Immature natural killer cell (primary cell): ENCODE measurements around the gene BRIX1. TPM values are rescaled to one million over a fixed set of nuclear protein-coding genes. Genes with fewer than 3 reads are reported as not detected.
A peak's percentile ranks its signal among the peaks of the same experiment; 100 is the strongest.

Source experiments
- DNase-seq, 3 donors: peaks; one replicate each; pipeline ENCODE4 v3.0.0; 2022; ENCODE audit warnings: mixed read lengths in 1 of 3
- H3K27ac Mint-ChIP-seq, 6 donors: one replicate each; pipeline ENCODE4 v1.8.0; 2020; ENCODE audit warnings: mixed read lengths in 6 of 6, mild to moderate bottlenecking in 5 of 6, inconsistent platforms in 4 of 6, moderate library complexity in 3 of 6
- H3K27me3 Mint-ChIP-seq, 3 donors: one replicate each; pipeline ENCODE4 v1.8.0; 2020 to 2021; ENCODE audit warnings: low read depth in 3 of 3, mild to moderate bottlenecking in 3 of 3, mixed read lengths in 3 of 3, moderate library complexity in 3 of 3, inconsistent platforms in 1 of 3
- H3K36me3 Mint-ChIP-seq, 3 donors: one replicate each; pipeline ENCODE4 v1.8.0; 2020; ENCODE audit warnings: mixed read lengths in 3 of 3, inconsistent platforms in 2 of 3, mild to moderate bottlenecking in 2 of 3
- H3K4me1 Mint-ChIP-seq, 2 donors: one replicate each; pipeline ENCODE4 v1.8.0; 2020; ENCODE audit warnings: inconsistent platforms in 2 of 2, mild to moderate bottlenecking in 2 of 2, mixed read lengths in 2 of 2, moderate library complexity in 1 of 2
- H3K4me3 Mint-ChIP-seq, 5 donors: one replicate each; pipeline ENCODE4 v1.8.0; 2020; ENCODE audit warnings: mild to moderate bottlenecking in 5 of 5, mixed read lengths in 5 of 5, inconsistent platforms in 3 of 5, moderate library complexity in 3 of 5
- H3K9me3 Mint-ChIP-seq, 6 donors: one replicate each; pipeline ENCODE4 v1.8.0; 2020; ENCODE audit warnings: mild to moderate bottlenecking in 6 of 6, mixed read lengths in 6 of 6, inconsistent platforms in 4 of 6, moderate library complexity in 3 of 6
- polyA plus RNA-seq, 3 donors: library from polyadenylated mRNA; unstranded; fragments of 300-500 nt; fragmentation: Illumina TruSeq; gene quantifications; one replicate each; pipeline ENCODE4 v1.2.3, GENCODE V29; 2021

Gene BRIX1
- polyA plus RNA-seq = 10 to 100 TPM; 29.7 to 43.1 (median 32.4) TPM

GRCh38 chr5:34915139-34915855 is at the start of gene BRIX1, which contains the start of gene RAD1:
TSS of gene BRIX1 (plus strand) at chr5:34915711. CDS start at chr5:34915739, 28 bp downstream.
TSS of gene RAD1 (minus strand) at chr5:34915504. CDS start at chr5:34914892, 612 bp downstream.
- no peaks in the 10 kb centered on the region for H3K9me3 Mint-ChIP-seq
- H3K4me1 Mint-ChIP-seq = peaks cover 23 to 31% of the 10 kb centered on the region in 2 donors
- peak within 1 kb of the TSS in 1 of 5 donors; percentile 64 for H3K4me3 Mint-ChIP-seq
- H3K27ac Mint-ChIP-seq = peak within 1 kb of the TSS in 4 of 6 donors; percentile 46 to 67 (median 54)
- H3K27me3 Mint-ChIP-seq = no peaks in the 10 kb centered on the region
- H3K36me3 Mint-ChIP-seq = peaks cover 0 to 19% (median 17%) of the 10 kb centered on the region in 3 donors
- peak; percentile 94 to 96 (median 95) for DNase-seq

DNA sequence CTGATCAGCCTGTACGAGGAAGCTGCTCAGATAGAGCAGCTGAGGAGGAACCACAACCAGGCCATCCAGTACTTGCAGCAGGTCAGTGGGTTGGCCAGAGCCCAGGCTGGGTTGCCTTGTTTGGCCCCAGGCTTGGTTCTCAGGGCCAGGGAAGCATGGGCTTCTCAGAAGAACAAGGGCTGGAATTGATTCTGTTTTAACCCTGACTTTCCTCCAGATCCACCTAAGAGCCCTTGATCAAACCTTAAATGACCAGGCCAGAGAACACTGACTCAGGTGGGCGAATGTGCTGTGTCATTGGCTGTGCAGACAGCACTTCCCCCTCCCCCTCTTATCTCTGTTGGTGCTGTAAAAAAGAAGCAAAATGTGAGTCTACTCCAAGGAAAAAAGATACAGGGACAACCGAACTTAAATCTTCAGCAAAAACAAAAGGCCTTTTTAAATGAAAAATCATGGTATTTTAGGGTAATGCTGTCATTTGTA is 48.5 kb upstream of the BRIX1 start:
- Mint-ChIP-seq H3K4me1 (no peaks in the 10 kb centered on the region), H3K36me3 (no peaks in the 10 kb centered on the region), H3K4me3 (no peak overlapping the region), H3K27me3 (no peaks in the 10 kb centered on the region), H3K9me3 (no peaks in the 10 kb centered on the region), H3K27ac (no peak overlapping the region)
- no peak for DNase-seq

DNA sequence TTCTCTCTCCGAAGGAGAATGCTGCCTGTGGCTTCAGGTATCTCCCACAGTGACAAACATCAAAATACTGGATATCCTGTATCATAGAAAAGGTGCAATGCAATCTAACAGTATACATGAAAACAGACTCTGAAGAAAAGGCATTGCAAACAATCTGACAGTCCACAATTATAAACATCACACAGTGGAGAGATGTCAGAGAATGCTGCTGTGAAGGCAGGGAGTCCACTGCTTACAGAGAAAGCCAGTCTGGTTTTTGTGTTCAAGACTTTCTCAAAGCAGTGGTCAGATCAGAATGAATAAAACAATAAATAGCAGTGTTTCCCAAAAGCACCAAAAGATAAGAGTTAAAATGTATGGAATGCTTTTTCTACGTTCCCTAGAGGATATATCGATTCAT is 47.9 kb upstream of the BRIX1 start:
- Mint-ChIP-seq H3K27ac (no peak overlapping the region), H3K36me3 (no peaks in the 10 kb centered on the region), H3K27me3 (no peaks in the 10 kb centered on the region), H3K9me3 (no peaks in the 10 kb centered on the region), H3K4me3 (no peak overlapping the region), H3K4me1 (no peaks in the 10 kb centered on the region)
- no peak for DNase-seq

GRCh38 chr5:34868791-34869190 is 46.7 kb upstream of the BRIX1 start:
- no peaks in the 10 kb centered on the region for H3K9me3 Mint-ChIP-seq
- no peaks in the 10 kb centered on the region for H3K36me3 Mint-ChIP-seq
- no peaks in the 10 kb centered on the region for H3K4me1 Mint-ChIP-seq
- peaks cover 0 to 4% (median 0%) of the 10 kb centered on the region in 3 donors for H3K27me3 Mint-ChIP-seq
- no peak overlapping the region for H3K27ac Mint-ChIP-seq
- no peak for DNase-seq
- H3K4me3 Mint-ChIP-seq = no peak overlapping the region

GRCh38 chr5:34869256-34869655 is 46.3 kb upstream of the BRIX1 start:
- H3K36me3 Mint-ChIP-seq = no peaks in the 10 kb centered on the region
- H3K4me1 Mint-ChIP-seq = no peaks in the 10 kb centered on the region
- DNase-seq = no peak
- no peak overlapping the region for H3K27ac Mint-ChIP-seq
- H3K9me3 Mint-ChIP-seq = no peaks in the 10 kb centered on the region
- H3K27me3 Mint-ChIP-seq = peaks cover 0 to 4% (median 0%) of the 10 kb centered on the region in 3 donors
- H3K4me3 Mint-ChIP-seq = no peak overlapping the region

DNA sequence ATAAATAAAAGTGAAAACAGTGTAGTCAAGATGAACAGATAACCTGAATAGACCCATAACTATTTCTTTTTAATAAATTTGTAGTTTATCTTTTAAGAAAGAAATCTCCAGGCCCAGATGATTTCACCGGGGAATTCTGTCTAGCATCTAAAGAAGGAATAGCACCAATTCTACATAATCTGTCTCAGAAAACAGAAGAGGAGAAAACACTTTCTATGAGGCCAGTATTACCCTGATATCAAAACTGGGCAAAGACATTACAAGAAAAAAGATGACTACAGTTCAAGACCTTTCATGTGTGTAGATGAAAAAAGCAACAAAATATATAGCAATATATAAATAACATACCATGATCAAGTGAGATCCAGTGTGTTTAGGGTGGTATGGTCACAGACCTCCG is 45.1 kb upstream of the BRIX1 start:
- Mint-ChIP-seq H3K27me3 (peaks cover 0 to 4% (median 0%) of the 10 kb centered on the region in 3 donors), H3K4me3 (no peak overlapping the region), H3K36me3 (no peaks in the 10 kb centered on the region), H3K27ac (no peak overlapping the region), H3K4me1 (no peaks in the 10 kb centered on the region), H3K9me3 (no peaks in the 10 kb centered on the region)
- DNase-seq = no peak

DNA sequence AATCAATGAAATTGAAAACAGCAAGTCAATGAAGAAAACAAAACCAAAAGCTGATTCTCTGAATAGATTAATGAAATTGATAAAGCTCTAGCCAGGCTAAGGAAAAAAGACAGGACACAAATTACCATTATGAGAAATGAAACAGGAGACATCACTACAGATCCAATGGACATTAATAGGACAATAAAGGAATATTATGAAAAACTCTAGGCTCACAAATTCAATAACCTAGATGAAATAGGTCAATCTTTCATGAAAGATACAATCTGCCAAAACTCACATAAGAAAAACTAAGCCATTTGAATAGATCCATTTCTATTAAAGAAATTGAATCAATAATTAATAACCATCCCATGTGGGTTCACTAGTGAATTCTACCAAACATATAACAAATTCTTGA is 39.2 kb upstream of the BRIX1 start:
- no peak for DNase-seq
- peaks cover 0 to 10% (median 3%) of the 10 kb centered on the region in 3 donors for H3K27me3 Mint-ChIP-seq
- no peaks in the 10 kb centered on the region for H3K4me1 Mint-ChIP-seq
- H3K4me3 Mint-ChIP-seq = no peak overlapping the region
- H3K36me3 Mint-ChIP-seq = no peaks in the 10 kb centered on the region
- peaks cover 0 to 5% (median 0%) of the 10 kb centered on the region in 6 donors for H3K9me3 Mint-ChIP-seq
- H3K27ac Mint-ChIP-seq = no peak overlapping the region

DNA sequence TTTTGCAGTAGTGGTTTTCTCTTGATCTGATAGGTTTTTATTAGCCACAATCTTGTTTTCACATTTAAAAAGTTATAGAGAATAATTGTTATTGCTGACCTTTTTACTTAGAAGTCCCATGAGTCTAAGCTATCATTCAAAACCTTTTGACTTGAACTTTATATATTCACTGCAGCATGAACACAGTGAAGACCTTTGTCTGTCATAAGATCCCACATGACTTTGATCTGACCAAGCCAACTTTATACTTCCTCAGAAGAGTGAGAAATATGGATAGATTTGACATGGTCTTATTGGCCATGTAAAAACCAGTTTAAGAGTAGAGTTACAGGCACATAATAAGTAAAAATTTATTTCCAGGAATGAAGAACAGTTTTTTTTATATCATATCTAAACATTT is 34.3 kb upstream of the BRIX1 start:
- H3K9me3 Mint-ChIP-seq = peaks cover 0 to 2% (median 0%) of the 10 kb centered on the region in 6 donors
- H3K27ac Mint-ChIP-seq = no peak overlapping the region
- H3K4me3 Mint-ChIP-seq = no peak overlapping the region
- no peaks in the 10 kb centered on the region for H3K36me3 Mint-ChIP-seq
- DNase-seq = no peak
- H3K4me1 Mint-ChIP-seq = no peaks in the 10 kb centered on the region
- peaks cover 0 to 23% (median 6%) of the 10 kb centered on the region in 3 donors for H3K27me3 Mint-ChIP-seq

DNA sequence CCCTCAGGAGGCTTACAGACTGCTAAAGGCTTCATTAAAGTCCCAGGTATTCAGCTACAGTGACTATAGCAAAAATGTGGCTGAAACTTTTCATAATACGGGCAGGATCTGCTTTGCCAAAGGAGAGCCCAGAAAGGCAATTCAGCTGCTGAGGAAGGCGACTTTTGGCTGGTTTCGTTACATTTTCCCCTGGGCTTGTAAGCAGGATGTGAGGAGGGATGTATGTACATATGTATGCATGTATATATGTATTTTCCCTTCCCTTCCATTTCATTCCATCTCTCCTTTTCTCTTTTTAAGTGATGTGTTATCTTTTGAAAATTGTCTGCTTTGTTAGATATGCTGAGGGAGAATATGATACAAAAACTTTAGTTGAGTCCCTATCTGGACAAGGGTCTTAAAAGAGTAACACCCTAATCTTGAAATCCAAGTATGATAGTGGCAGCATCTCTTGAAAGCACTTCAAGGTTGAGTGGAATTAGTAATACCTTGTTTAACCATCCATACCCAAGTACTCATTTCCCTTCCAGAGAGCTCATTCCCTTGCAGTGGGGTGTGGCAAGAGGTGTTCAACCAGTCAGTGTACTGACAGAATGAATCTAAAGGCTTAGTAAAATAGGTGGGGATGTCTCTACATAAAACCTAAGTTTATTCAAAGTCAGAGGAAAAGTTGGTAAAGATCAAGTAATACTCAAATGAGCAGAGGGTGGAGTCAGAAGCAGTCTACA is 29.0 kb upstream of the BRIX1 start:
- no peak overlapping the region for H3K27ac Mint-ChIP-seq
- H3K4me1 Mint-ChIP-seq = no peaks in the 10 kb centered on the region
- peaks cover 0 to 19% (median 3%) of the 10 kb centered on the region in 3 donors for H3K27me3 Mint-ChIP-seq
- H3K9me3 Mint-ChIP-seq = no peaks in the 10 kb centered on the region
- no peak for DNase-seq
- H3K36me3 Mint-ChIP-seq = no peaks in the 10 kb centered on the region
- H3K4me3 Mint-ChIP-seq = no peak overlapping the region

DNA sequence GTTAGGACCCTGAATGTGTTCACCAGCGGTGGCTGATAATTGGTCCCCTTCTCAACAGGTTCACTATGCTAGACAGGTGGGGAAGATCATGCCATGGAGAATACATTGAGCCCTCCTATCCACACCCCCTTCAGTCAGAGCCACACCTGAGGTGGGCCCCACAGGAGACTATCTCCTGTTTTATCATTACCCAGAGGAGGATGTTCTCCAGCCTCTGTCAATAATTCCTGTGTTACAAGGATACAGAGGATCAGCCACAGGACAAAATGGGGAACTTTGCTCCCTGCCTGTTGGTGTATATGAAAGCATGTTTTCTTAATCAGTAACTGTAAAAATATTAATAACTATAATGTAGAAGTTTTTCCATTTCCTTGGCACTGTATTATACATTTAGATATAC is 26.1 kb upstream of the BRIX1 start:
- no peak overlapping the region for H3K4me3 Mint-ChIP-seq
- H3K4me1 Mint-ChIP-seq = no peaks in the 10 kb centered on the region
- no peak overlapping the region for H3K27ac Mint-ChIP-seq
- no peaks in the 10 kb centered on the region for H3K9me3 Mint-ChIP-seq
- H3K27me3 Mint-ChIP-seq = peaks cover 0 to 10% (median 3%) of the 10 kb centered on the region in 3 donors
- no peaks in the 10 kb centered on the region for H3K36me3 Mint-ChIP-seq
- DNase-seq = no peak

GRCh38 chr5:34891981-34892380 is 23.5 kb upstream of the BRIX1 start:
- Mint-ChIP-seq H3K27me3 (peaks cover 0 to 3% (median 0%) of the 10 kb centered on the region in 3 donors), H3K4me1 (no peaks in the 10 kb centered on the region), H3K36me3 (peaks cover 0 to 6% (median 5%) of the 10 kb centered on the region in 3 donors), H3K9me3 (no peaks in the 10 kb centered on the region), H3K27ac (no peak overlapping the region), H3K4me3 (no peak overlapping the region)
- no peak for DNase-seq

DNA sequence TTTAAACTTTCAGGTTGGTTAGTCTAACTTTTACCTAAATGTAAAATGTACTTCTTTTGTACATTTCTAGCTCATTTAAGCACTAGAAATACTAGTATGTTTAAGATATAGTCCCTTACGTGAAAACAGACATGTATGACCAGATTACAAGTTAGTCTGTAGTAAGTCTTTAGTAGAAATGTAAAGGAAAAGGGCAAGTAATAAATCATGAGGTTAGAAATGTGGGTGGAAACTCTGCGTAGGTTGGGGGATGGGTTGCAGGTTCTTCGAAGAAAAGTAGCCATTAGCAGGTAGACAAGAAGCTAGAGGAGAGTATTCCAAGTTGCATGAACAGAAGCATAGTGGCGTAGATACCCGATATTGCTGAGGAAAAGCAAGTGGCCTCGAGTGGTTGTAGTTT is 23.1 kb upstream of the BRIX1 start:
- H3K27ac Mint-ChIP-seq = no peak overlapping the region
- H3K4me1 Mint-ChIP-seq = no peaks in the 10 kb centered on the region

GRCh38 chr5:34894716-34895115 is 20.8 kb upstream of the BRIX1 start:
- Mint-ChIP-seq H3K4me3 (no peak overlapping the region), H3K27me3 (no peaks in the 10 kb centered on the region), H3K4me1 (no peaks in the 10 kb centered on the region), H3K36me3 (peaks cover 0 to 6% (median 5%) of the 10 kb centered on the region in 3 donors), H3K9me3 (no peaks in the 10 kb centered on the region), H3K27ac (peak overlapping the region in 1 of 6 donors; percentile 8)
- DNase-seq = no peak

More for the DNA sequence above, 23.1 kb upstream of the BRIX1 start:
- no peaks in the 10 kb centered on the region for H3K27me3 Mint-ChIP-seq
- no peaks in the 10 kb centered on the region for H3K9me3 Mint-ChIP-seq
- DNase-seq = no peak
- H3K4me3 Mint-ChIP-seq = no peak overlapping the region
- H3K36me3 Mint-ChIP-seq = peaks cover 0 to 6% (median 5%) of the 10 kb centered on the region in 3 donors
